Suprapubic skin (tissue), 4 donors: ENCODE results near the gene TYW1. TPM values are rescaled to one million over a fixed set of nuclear protein-coding genes. Genes with fewer than 3 reads are reported as not detected.
A peak's percentile ranks its signal among the peaks of the same experiment; 100 is the strongest.
"Not testable (repeated sequence)": the region's sequence is repeated elsewhere in the genome, so short reads cannot be mapped to it uniquely, and the experiment has no call there.

Source experiments
- DNase-seq, 2 donors: peaks; one replicate each; pipeline ENCODE4 v3.0.0-alpha.2; 2019; ENCODE audit warnings: low spot score in 2 of 2
- H3K27ac ChIP-seq: fragments of 200-600 bp; sonication (generic); one replicate; pipeline ENCODE4 v1.5.1; 2019
- H3K27me3 ChIP-seq: fragments of 200-600 bp; sonication (generic); one replicate; pipeline ENCODE4 v1.5.1; 2019
- H3K36me3 ChIP-seq: fragments of 200-600 bp; sonication (generic); one replicate; pipeline ENCODE4 v1.5.1; 2019
- H3K4me1 ChIP-seq: fragments of 200-600 bp; sonication (generic); one replicate; pipeline ENCODE4 v1.5.1; 2019
- H3K4me3 ChIP-seq: fragments of 200-600 bp; sonication (generic); one replicate; pipeline ENCODE4 v1.5.1; 2019; ENCODE audit warnings: mild to moderate bottlenecking
- H3K9me3 ChIP-seq: fragments of 200-600 bp; sonication (generic); one replicate; pipeline ENCODE4 v1.5.1; 2019
- EP300 ChIP-seq: sonication (generic); formaldehyde crosslinking; IDR thresholded peaks from one replicate; pipeline ENCODE4 v1.6.1; 2017; ENCODE audit warnings: antibody characterized with exemption
- POLR2A ChIP-seq, 2 donors: fragments of 450-650 bp; IDR thresholded peaks; one replicate each; pipeline ENCODE4 v1.6.1; 2017; ENCODE audit warnings: antibody characterized with exemption in 2 of 2, mild to moderate bottlenecking in 2 of 2, moderate library complexity in 2 of 2
- POLR2AphosphoS5 ChIP-seq, 3 donors: sonication (generic); formaldehyde crosslinking; IDR thresholded peaks; one replicate each; pipeline ENCODE4 v1.6.1; 2017; ENCODE audit warnings: antibody characterized with exemption in 3 of 3
- WGBS: methylation state at CpG from one replicate; pipeline ENCODE4 v1.1.5; 2018; 5-methylcytosine and 5-hydroxymethylcytosine counted together
- total RNA-seq, 4 donors: library from RNA; depleted of rRNA; stranded (reverse); fragments of >200 nt; gene quantifications; one replicate each; pipeline ENCODE4 v1.1.0, GENCODE V29; 2016
- TF ChIP-seq, protein P1 (sequence below), 2 donors: fragments of 200-600 bp in 1 of 2; fragments of 450-650 bp in 1 of 2; sonication (generic) in 1 of 2; IDR thresholded peaks; one replicate each; pipeline ENCODE4 v1.5.1; 2016 to 2019; ENCODE audit warnings: antibody characterized with exemption in 2 of 2, mild to moderate bottlenecking in 1 of 2, moderate library complexity in 1 of 2

Gene TYW1
- total RNA-seq, 4 donors from 2014 or later, result 14.4 to 39.2 (median 19.9) TPM

- H3K36me3 ChIP-seq, DNase-seq, H3K27me3 ChIP-seq, H3K9me3 ChIP-seq, H3K4me3 ChIP-seq, H3K4me1 ChIP-seq, H3K27ac ChIP-seq: not testable (repeated sequence)
- 98% methylated on average over 9 of the region's 9 CpGs for WGBS
These were observed 202.4 kb downstream of the TYW1 start for GRCh38 chr7:67198865-67199526.

DNA sequence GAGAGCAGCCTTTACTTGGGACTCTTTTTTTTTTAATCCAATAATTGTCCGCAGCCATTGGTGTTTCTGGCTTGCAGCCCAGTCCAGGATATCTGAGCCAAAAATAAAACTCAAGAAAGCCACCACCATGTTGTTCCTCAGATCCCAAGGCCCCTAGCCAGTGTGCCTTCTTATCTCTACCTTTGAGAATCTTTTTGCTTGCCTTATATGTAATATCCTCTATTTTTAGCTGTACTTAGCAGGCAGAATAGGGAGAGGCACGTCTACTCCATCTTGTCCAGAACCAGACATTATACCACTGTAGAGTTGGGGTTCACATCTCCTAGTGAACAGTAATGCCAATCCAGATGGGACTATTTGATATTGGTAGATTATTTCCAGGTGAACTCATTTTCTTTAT, 209.1 kb downstream of the TYW1 start:
- DNase-seq, H3K27me3 ChIP-seq, H3K27ac ChIP-seq, H3K9me3 ChIP-seq, H3K4me1 ChIP-seq, H3K4me3 ChIP-seq, H3K36me3 ChIP-seq: not testable (repeated sequence)
- 88% methylated on average over 2 of the region's 2 CpGs for WGBS

DNA sequence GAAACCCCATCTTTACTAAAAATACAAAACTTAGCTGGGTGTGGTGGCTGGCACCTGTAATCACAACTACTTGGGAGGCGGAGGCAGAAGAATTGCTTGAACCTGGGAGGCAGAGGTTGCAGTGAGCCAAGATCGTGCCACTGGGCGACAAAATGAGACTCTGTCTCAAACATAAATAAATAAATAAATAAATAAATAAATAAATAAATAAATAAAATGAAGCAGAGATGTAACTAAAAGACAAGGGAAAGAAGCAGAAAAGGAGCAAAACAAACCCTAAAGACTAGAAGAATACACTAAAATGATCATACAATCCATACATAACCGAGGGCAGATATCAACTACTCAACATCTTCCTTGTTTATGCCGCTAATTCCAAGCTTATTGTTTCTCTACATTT, 209.8 kb downstream of the TYW1 start:
- Histone ChIP-seq H3K9me3 (no peaks in the 10 kb centered on the region), H3K36me3 (no peaks in the 10 kb centered on the region), H3K27ac (no peak overlapping the region), H3K4me1 (no peaks in the 10 kb centered on the region), H3K4me3 (no peak overlapping the region), H3K27me3 (no peaks in the 10 kb centered on the region)
- DNase-seq, result no peak
- 94% methylated on average over 5 of the region's 5 CpGs for WGBS
- TF ChIP-seq POLR2A (IDR thresholded peaks at IDR 0.05) (no peak), POLR2AphosphoS5 (IDR thresholded peaks at IDR 0.05) (no peak), EP300 (no peak)
- TF ChIP-seq, protein P1, sequence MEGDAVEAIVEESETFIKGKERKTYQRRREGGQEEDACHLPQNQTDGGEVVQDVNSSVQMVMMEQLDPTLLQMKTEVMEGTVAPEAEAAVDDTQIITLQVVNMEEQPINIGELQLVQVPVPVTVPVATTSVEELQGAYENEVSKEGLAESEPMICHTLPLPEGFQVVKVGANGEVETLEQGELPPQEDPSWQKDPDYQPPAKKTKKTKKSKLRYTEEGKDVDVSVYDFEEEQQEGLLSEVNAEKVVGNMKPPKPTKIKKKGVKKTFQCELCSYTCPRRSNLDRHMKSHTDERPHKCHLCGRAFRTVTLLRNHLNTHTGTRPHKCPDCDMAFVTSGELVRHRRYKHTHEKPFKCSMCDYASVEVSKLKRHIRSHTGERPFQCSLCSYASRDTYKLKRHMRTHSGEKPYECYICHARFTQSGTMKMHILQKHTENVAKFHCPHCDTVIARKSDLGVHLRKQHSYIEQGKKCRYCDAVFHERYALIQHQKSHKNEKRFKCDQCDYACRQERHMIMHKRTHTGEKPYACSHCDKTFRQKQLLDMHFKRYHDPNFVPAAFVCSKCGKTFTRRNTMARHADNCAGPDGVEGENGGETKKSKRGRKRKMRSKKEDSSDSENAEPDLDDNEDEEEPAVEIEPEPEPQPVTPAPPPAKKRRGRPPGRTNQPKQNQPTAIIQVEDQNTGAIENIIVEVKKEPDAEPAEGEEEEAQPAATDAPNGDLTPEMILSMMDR (IDR thresholded peaks at IDR 0.05), result no peak

DNA sequence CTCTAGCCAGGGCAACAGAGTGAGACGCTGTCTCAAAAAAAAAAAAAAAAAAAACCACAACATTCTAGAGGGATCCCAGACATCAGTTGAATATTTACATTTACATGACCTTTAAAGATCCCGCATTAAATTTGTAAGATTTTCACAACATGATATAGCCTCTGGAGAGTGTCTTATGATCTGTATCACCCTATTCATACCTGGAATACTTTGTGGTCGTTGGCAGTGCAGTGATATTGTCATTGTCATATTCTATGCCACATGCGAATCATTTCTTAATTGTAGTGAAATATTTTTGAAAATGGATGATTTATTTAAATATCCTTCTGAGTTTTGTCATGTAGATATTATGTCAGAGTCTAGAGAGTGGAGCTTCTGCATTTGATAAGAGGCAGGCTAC, 212.0 kb downstream of the TYW1 start:
- H3K9me3 ChIP-seq, H3K4me1 ChIP-seq, DNase-seq, H3K4me3 ChIP-seq, H3K36me3 ChIP-seq, H3K27me3 ChIP-seq, H3K27ac ChIP-seq: not testable (repeated sequence)
- WGBS, result 89% methylated on average over 4 of the region's 4 CpGs

DNA sequence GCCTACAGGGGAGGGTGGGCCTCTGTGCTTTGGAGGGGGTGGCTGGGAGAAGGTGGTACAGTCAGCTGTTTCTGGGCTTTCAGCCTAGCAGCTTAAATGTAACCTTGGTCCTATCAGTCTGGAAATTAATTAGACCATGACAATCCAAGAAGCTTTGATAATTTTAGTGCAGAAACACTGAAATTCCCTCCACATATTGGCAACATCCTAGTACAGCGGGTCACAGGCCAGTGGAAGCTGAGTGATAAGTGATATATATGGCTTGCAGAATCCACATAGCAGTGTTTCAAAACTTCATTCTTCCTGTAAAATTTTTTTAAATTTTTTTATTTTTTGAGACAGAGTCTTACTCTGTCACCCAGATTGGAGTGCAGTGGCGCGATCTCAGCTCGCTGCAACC, 212.6 kb downstream of the TYW1 start:
- no peaks in the 10 kb centered on the region for H3K9me3 ChIP-seq
- no peak overlapping the region for H3K4me3 ChIP-seq
- no peak for DNase-seq
- no peak overlapping the region for H3K27ac ChIP-seq
- H3K4me1 ChIP-seq, result no peaks in the 10 kb centered on the region
- H3K27me3 ChIP-seq, result no peaks in the 10 kb centered on the region
- H3K36me3 ChIP-seq, result no peaks in the 10 kb centered on the region
- WGBS, result 98% methylated on average over 4 of the region's 4 CpGs
- no peak for TF ChIP-seq POLR2A (IDR thresholded peaks at IDR 0.05)
- no peak for TF ChIP-seq EP300
- TF ChIP-seq POLR2AphosphoS5 (IDR thresholded peaks at IDR 0.05), result no peak
- TF ChIP-seq, protein P1 (IDR thresholded peaks at IDR 0.05), result no peak

DNA sequence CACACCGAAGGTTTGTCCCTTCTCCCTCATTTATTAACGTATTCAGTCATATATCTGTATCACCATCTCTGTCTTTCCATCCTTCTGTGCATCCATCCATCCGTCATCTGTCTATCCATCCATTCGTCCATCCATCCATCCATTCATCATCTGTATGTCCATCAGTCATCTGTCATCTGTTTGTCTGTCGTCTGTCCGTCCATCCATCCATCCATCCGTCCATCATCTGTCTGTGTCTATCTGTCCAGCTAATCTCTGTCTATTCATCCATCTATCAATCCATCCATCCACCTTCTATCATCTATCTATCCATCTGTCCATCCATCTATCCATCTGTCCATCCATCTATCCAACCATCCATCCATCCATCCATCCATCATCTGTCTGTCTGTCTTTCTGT, 213.9 kb downstream of the TYW1 start:
- Histone ChIP-seq H3K4me3 (no peak overlapping the region), H3K36me3 (no peaks in the 10 kb centered on the region), H3K27ac (no peak overlapping the region), H3K4me1 (no peaks in the 10 kb centered on the region), H3K27me3 (no peaks in the 10 kb centered on the region), H3K9me3 (no peaks in the 10 kb centered on the region)
- no peak for TF ChIP-seq EP300
- TF ChIP-seq POLR2A (IDR thresholded peaks at IDR 0.05), result no peak
- TF ChIP-seq POLR2AphosphoS5 (IDR thresholded peaks at IDR 0.05), result no peak
- TF ChIP-seq, protein P1 (IDR thresholded peaks at IDR 0.05), result no peak
- DNase-seq, result no peak
- WGBS, result 97% methylated on average over 7 of the region's 7 CpGs

DNA sequence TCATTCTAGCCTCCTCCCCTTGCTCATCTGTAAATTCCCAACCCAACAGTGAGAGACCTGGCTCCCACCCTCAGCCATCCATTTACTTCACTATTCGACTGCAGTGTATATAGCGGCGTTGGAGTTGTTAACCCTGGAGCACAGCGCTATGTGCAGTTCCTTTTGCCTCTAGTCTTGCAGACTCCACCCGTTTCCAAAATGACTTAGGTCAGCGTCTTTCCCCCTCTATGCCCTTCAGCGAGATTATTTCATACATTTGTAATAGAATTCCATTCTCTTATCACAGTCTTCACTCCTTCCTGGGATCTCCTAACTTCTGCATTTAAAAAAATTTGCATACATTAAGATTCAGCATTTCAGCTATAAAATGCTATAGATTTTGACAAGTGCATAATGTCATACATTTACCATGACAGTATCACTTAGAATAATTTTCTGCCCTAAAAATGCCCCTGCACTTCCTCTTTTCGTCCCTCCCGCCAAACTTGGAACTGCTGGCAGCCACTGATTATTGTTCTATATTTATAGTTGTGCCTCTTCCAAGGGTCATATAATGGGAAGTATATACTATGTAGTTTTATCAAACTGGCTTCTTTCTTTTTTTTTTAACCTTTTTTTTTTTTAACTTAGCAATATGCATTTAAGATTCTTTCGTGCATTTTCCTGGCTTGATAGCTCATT, 215.2 kb downstream of the TYW1 start:
- not testable (repeated sequence) for H3K4me3 ChIP-seq, H3K4me1 ChIP-seq, H3K27ac ChIP-seq, DNase-seq, H3K27me3 ChIP-seq, H3K36me3 ChIP-seq, H3K9me3 ChIP-seq
- 84% methylated on average over 10 of the region's 10 CpGs for WGBS

DNA sequence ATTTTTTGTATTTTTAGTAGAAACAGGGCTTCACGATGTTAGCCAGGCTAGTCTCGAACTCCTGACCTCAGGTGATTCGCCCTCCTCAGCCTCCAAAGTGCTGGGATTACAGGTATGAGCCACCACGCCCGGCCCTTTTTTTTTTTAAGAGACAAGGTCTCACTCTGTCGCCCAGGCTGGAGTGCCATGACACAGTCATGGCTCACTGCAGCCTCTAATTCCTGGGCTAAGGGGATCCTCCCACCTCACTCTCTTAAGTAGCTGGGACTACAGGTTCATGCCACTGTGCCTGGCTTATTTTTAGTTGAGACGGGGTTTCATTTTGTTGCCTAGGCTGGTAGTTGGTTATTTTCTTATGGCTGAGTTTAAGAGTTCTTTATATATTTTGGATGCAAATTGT, 216.4 kb downstream of the TYW1 start:
- H3K4me3 ChIP-seq, H3K9me3 ChIP-seq, H3K36me3 ChIP-seq, DNase-seq, H3K27ac ChIP-seq, H3K27me3 ChIP-seq, H3K4me1 ChIP-seq: not testable (repeated sequence)
- 97% methylated on average over 7 of the region's 7 CpGs for WGBS

- not testable (repeated sequence) for H3K36me3 ChIP-seq, H3K4me3 ChIP-seq, H3K4me1 ChIP-seq, DNase-seq, H3K9me3 ChIP-seq, H3K27ac ChIP-seq, H3K27me3 ChIP-seq
- WGBS, result 50% methylated on average over 2 of the region's 2 CpGs
These were observed 226.9 kb downstream of the TYW1 start for GRCh38 chr7:67223551-67223950.

GRCh38 chr7:67226340-67226907, 229.8 kb downstream of the TYW1 start:
- H3K36me3 ChIP-seq, H3K4me3 ChIP-seq, H3K4me1 ChIP-seq, H3K27ac ChIP-seq, H3K27me3 ChIP-seq, H3K9me3 ChIP-seq: not testable (repeated sequence)
- peak in 1 of 2 donors; percentile 63 for DNase-seq
- 73% methylated on average over 4 of the region's 5 CpGs for WGBS
